K562 (cell line): ENCODE measurements around the gene NTRK1. TPM values are rescaled to one million over a fixed set of nuclear protein-coding genes. Genes with fewer than 3 reads are reported as not detected.

Experiments
- ELF2 ChIP-seq: fragments of 250-450 bp; sonication (Bioruptor Pico); IDR thresholded peaks from 2 replicates; pipeline ENCODE4 v1.5.0; 2021; ENCODE audit warnings: mild to moderate bottlenecking
- ETV1 ChIP-seq: fragments of 450-650 bp; conservative IDR thresholded peaks from 2 replicates; pipeline ENCODE4 v1.6.1; 2016; ENCODE audit warnings: missing genetic modification characterization, control low read depth, low read depth, missing compliant biosample characterization
- ETV6 ChIP-seq, 3 experiments: fragments of 150-350 bp in 1 of 3; sonication (generic) in 1 of 3; formaldehyde crosslinking in 1 of 3; IDR thresholded peaks; 2 replicates each; pipeline versions ENCODE4 v1.6.1 to v1.8.0; 2014 to 2022; ENCODE audit warnings: borderline replicate concordance in 2 of 3, low read depth in 2 of 3, antibody characterized with exemption in 1 of 3, low read length in 1 of 3, mild to moderate bottlenecking in 1 of 3, missing genetic modification reagents in 1 of 3
- FOXJ2 ChIP-seq: fragments of 200-800 bp; sonication (Bioruptor generic); IDR thresholded peaks from 2 replicates; pipeline ENCODE4 v1.6.1; 2016; ENCODE audit warnings: missing genetic modification characterization, missing compliant biosample characterization
- FOXO4 ChIP-seq: fragments of 450-650 bp; formaldehyde crosslinking; IDR thresholded peaks from 2 replicates; pipeline ENCODE4 v1.4.0; 2020; ENCODE audit warnings: mild to moderate bottlenecking, moderate library complexity
- HMGXB4 ChIP-seq: sonication (generic); formaldehyde crosslinking; IDR thresholded peaks from 2 replicates; pipeline ENCODE4 v1.8.1; 2023; ENCODE audit warnings: mild to moderate bottlenecking, missing genetic modification reagents
- HOXB6 ChIP-seq: fragments of 250-450 bp; sonication (Bioruptor Pico); IDR thresholded peaks from 2 replicates; pipeline ENCODE4 v1.5.1; 2022; ENCODE audit warnings: mild to moderate bottlenecking, borderline replicate concordance
- LEF1 ChIP-seq: fragments of 450-650 bp; IDR thresholded peaks from 2 replicates; pipeline ENCODE4 v1.6.1; 2016; ENCODE audit warnings: mild to moderate bottlenecking
- MAX ChIP-seq: sonication (generic); formaldehyde crosslinking; IDR thresholded peaks from 2 replicates; pipeline ENCODE4 v1.9.0; 2022; ENCODE audit warnings: mild to moderate bottlenecking, missing genetic modification reagents
- MYC ChIP-seq, 2 experiments: fragments of 250-450 bp in 1 of 2; sonication (Bioruptor Pico) in 1 of 2; IDR thresholded peaks; 2 replicates each; pipeline versions ENCODE4 v1.5.1 to v1.6.1; 2012 to 2021; ENCODE audit warnings: low read depth in 2 of 2, borderline replicate concordance in 1 of 2, improper control_type of control experiment in 1 of 2, low read length in 1 of 2, mild to moderate bottlenecking in 1 of 2, moderate library complexity in 1 of 2
- NEUROD1 ChIP-seq: fragments of 150-350 bp; IDR thresholded peaks from 2 replicates; pipeline ENCODE4 v1.6.1; 2014; ENCODE audit warnings: borderline replicate concordance, low read length, low read depth; ENCODE audit not compliant: partially characterized antibody
- NFXL1 ChIP-seq: fragments of 450-650 bp; formaldehyde crosslinking; IDR thresholded peaks from 2 replicates; pipeline ENCODE4 v1.4.0; 2021; ENCODE audit warnings: mild to moderate bottlenecking
- RBM39 ChIP-seq: fragments of 200-400 bp; formaldehyde crosslinking; optimal IDR thresholded peaks from 2 replicates; pipeline ENCODE3; 2018; ENCODE audit warnings: low read depth, low read length
- RHOXF2B ChIP-seq: fragments of 250-450 bp; sonication (Bioruptor Pico); conservative IDR thresholded peaks from 2 replicates; pipeline ENCODE4 v1.5.1; 2021
- SIN3B ChIP-seq: fragments of 450-650 bp; IDR thresholded peaks from 2 replicates; pipeline ENCODE4 v1.6.1; 2017; ENCODE audit warnings: low read depth, mild to moderate bottlenecking, moderate library complexity
- ZBED1 ChIP-seq: IDR thresholded peaks from 2 replicates; pipeline ENCODE4 v1.6.1; 2014
- ZBTB1 ChIP-seq: sonication (generic); formaldehyde crosslinking; IDR thresholded peaks from 2 replicates; pipeline ENCODE4 v1.8.1; 2023; ENCODE audit warnings: missing genetic modification reagents, low read depth, mild to moderate bottlenecking, borderline replicate concordance
- ZFP1 ChIP-seq: fragments of 450-650 bp; formaldehyde crosslinking; IDR thresholded peaks from 2 replicates; pipeline ENCODE4 v1.4.0; 2020; ENCODE audit warnings: mild to moderate bottlenecking, mixed read lengths
- ZNF395 ChIP-seq: fragments of 200-800 bp; sonication (Bioruptor generic); IDR thresholded peaks from 2 replicates; pipeline ENCODE4 v1.6.1; 2017; ENCODE audit warnings: missing genetic modification characterization, missing compliant biosample characterization
- polyA plus RNA-seq, 8 experiments: library from polyadenylated mRNA; depleted of rRNA in 4 of 8; stranded (reverse) in 5 of 8; unstranded in 3 of 8; fragments of >200 nt; fragmentation: Nextera tagmentation in 2 of 8; fragmentation: Illumina TruSeq in 1 of 8; extraction: Ambion mirVana in 2 of 8; extraction: Trizol in 1 of 8; gene quantifications; 2 replicates each; pipeline versions ENCODE4 v1.2.1 to v1.2.3, GENCODE V29; 2011 to 2014; ENCODE audit warnings: inconsistent platforms in 1 of 8, missing spikeins in 1 of 8
- total RNA-seq, 7 experiments: library from RNA; depleted of rRNA in 6 of 7; stranded (reverse); fragments of >200 nt in 6 of 7; fragmentation: Illumina TruSeq in 2 of 7; extraction: Trizol in 2 of 7; gene quantifications; 2 replicates each; pipeline versions ENCODE4 v1.2.1 to v1.2.3, GENCODE V29; 2011 to 2021; ENCODE audit warnings: low replicate concordance in 1 of 7
- TF ChIP-seq, protein P1 (sequence below): fragments of 200-800 bp; sonication (Bioruptor generic); IDR thresholded peaks from 2 replicates; pipeline ENCODE4 v1.6.1; 2017; ENCODE audit warnings: missing genetic modification characterization, missing compliant biosample characterization
- TF ChIP-seq, protein P2 (sequence below): sonication (generic); formaldehyde crosslinking; IDR thresholded peaks from 2 replicates; pipeline ENCODE4 v1.8.0; 2022; ENCODE audit warnings: mild to moderate bottlenecking, missing genetic modification reagents

Gene NTRK1
- total and polyA plus RNA-seq, 9 of the 15 experiments (the other 6 are each of a cell fraction or from before 2014, with no cell fraction given) = 0.46 to 30.0 (median 7.9) TPM

DNA sequence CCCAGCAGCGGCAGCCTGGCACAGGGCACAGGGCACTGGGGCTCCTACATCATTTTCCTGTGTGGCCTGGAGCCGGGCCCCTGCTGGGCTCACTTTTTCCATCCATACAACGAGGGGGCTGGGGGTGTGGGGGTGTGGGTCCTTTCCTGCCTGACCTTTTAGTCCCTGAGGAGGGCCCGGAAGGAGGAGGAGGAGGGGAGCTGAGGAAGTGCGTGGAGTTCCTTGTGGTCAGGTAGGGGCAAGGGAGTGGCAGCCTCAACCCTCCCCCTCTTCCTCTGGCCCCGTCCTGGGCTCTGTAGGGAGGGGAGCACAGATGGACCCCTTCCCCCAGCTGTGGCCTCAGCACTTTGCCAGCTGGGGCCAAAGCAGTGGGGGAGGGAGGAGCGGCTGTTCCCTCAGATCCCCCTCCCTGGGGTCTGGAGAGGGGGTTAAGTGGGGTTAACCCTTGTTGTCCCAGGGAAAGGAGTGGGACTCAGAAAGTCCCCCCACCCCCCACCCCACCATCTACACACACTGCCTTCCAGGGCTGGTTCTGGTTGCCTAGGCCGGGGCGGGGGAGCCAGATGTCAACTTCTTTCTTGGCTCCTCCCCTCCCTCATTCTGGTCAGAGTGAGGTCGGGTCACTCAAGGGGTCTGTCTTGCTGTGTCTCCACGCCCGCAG lies 5.7 kb downstream of the NTRK1 start (continued):
- TF ChIP-seq MAX (CRISPR knock-in tag) = no peak
- no peak for TF ChIP-seq HOXB6 (CRISPR knock-in tag)
- TF ChIP-seq ELF2 (CRISPR knock-in tag) = no peak
- TF ChIP-seq HMGXB4 (CRISPR knock-in tag) = no peak
- TF ChIP-seq FOXO4 (CRISPR knock-in tag) = no peak
- no peak for TF ChIP-seq ETV1 (tag)
- no peak for TF ChIP-seq NEUROD1
- no peak for TF ChIP-seq NFXL1 (CRISPR knock-in tag)
- no peak for TF ChIP-seq ZBED1
- no peak for TF ChIP-seq ZFP1 (CRISPR knock-in tag)
- TF ChIP-seq RBM39 = no peak
- TF ChIP-seq, protein P1, sequence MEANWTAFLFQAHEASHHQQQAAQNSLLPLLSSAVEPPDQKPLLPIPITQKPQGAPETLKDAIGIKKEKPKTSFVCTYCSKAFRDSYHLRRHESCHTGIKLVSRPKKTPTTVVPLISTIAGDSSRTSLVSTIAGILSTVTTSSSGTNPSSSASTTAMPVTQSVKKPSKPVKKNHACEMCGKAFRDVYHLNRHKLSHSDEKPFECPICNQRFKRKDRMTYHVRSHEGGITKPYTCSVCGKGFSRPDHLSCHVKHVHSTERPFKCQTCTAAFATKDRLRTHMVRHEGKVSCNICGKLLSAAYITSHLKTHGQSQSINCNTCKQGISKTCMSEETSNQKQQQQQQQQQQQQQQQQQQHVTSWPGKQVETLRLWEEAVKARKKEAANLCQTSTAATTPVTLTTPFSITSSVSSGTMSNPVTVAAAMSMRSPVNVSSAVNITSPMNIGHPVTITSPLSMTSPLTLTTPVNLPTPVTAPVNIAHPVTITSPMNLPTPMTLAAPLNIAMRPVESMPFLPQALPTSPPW (CRISPR knock-in tag) = peak; percentile 66
- TF ChIP-seq LEF1 = peak; percentile 51
- no peak for TF ChIP-seq ZNF395 (CRISPR knock-in tag)
- TF ChIP-seq FOXJ2 (tag) = no peak
- TF ChIP-seq SIN3B = no peak
- TF ChIP-seq, protein P2, sequence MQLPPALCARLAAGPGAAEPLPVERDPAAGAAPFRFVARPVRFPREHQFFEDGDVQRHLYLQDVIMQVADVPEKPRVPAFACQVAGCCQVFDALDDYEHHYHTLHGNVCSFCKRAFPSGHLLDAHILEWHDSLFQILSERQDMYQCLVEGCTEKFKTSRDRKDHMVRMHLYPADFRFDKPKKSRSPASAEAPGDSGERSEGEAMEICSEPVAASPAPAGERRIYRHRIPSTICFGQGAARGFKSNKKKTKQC (CRISPR knock-in tag) = no peak
- TF ChIP-seq ZBTB1 (CRISPR knock-in tag) = no peak
- no peak for TF ChIP-seq RHOXF2B
- peak in 1 of 2 experiments; percentile 79; a peak in 2 of 4 replicates for TF ChIP-seq ETV6 (IDR thresholded peaks at IDR 0.05; ENCODE audit: borderline replicate concordance in 1 of 2, low read depth in 2 of 2, low read length in 1 of 2)
- no peak for TF ChIP-seq ETV6 (CRISPR knock-in tag; IDR thresholded peaks at IDR 0.05; ENCODE audit: borderline replicate concordance)
- no peak for TF ChIP-seq MYC (IDR thresholded peaks at IDR 0.05; ENCODE audit: low read depth, low read length)
- TF ChIP-seq MYC (CRISPR knock-in tag; IDR thresholded peaks at IDR 0.05; ENCODE audit: borderline replicate concordance, low read depth) = no peak
